ENCODE measurements around the gene CUEDC2.

Gene CUEDC2

GRCh38 chr10:102413053-102413705, 19.2 kb downstream of the CUEDC2 start:
- H3K4me3 ChIP-seq (ENCODE audit: low read depth, low read length) = no peak overlapping the region

GRCh38 chr10:102412293-102412692, 20.1 kb downstream of the CUEDC2 start:
- no peak overlapping the region for H3K4me3 ChIP-seq (ENCODE audit: low read depth, low read length)
- no peak for DNase-seq (ENCODE audit: low read depth)

More at GRCh38 chr10:102413053-102413705, 19.2 kb downstream of the CUEDC2 start:
- DNase-seq (ENCODE audit: low read depth) = no peak

- no peak for DNase-seq (ENCODE audit: low read depth)
- H3K4me3 ChIP-seq (ENCODE audit: low read depth, low read length) = no peak overlapping the region
Observed at GRCh38 chr10:102411341-102412255, 20.8 kb downstream of the CUEDC2 start.

DNA sequence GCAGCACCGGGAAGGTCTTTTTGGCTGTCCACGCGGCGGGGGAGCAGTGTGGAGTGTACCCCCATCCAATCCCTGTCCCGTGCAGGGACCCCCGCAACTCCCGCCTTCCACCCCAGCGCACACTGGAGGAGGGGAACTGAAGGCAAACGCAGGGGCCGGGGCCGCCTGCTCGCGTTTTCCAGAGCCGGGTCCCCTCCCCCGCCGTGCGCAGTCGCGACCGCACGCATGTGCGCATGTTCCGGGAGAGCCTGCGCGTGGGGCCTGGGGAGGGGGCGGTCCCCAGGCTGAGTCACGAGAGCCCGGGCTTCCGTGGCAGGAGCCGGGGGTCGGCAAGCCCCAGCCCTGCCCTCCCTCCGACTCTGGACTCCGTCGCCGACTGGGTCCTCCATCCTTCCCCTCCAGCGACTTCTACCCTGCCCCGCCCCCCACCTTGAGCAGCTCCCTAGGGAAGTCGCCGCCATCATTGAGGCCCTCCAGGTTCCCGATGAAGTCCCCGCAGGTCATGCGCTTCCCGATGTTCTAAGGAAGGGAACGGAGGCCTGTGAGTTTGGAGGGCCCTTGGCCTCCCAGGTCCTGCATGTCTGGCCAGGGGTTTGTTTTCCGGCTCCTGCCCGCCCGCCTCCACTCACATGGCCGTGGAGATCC, 21.8 kb downstream of the CUEDC2 start:
- H3K4me3 ChIP-seq (ENCODE audit: low read depth, low read length) = peak overlapping the region; percentile 55
- DNase-seq (ENCODE audit: low read depth) = no peak

DNA sequence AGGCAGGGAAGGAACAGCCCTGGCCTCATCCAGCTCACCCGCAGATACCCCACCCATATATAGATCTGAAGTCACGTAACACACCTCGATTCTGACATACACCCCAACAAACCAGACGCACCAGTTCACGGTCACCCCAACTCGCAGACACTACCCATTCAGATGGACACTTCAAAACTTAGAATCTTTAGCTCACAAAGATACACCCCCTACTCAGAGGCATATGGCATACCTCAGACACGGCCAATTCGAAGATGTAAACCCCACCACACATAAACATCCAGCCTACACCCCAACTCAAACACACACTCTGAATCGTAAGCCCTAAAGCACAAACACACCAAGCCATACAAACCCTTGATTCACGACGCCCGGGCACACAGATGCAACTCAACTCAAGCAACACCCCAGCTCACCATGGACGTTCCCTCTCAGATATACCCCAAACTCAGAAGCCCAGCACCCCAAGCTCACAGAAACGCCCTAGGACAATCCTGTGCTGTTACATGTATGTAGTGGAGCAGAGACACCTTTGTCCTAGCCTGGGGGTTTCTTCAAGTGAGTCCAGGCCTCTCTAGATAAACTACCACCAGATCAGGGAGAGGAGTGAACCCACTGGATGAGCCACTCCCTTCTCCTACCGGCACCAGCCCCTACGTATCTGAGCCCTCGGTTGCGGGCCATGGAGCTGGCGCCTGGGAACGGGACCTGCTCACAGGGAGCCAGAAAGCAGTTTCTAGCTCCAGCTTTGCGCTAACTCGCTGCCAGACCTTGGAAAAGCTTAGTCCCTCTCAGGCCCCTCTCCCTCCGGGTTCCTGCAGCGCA, 22.6 kb downstream of the CUEDC2 start:
- H3K4me3 ChIP-seq (ENCODE audit: low read depth, low read length) = peak overlapping the region; percentile 55
- no peak for DNase-seq (ENCODE audit: low read depth)

DNA sequence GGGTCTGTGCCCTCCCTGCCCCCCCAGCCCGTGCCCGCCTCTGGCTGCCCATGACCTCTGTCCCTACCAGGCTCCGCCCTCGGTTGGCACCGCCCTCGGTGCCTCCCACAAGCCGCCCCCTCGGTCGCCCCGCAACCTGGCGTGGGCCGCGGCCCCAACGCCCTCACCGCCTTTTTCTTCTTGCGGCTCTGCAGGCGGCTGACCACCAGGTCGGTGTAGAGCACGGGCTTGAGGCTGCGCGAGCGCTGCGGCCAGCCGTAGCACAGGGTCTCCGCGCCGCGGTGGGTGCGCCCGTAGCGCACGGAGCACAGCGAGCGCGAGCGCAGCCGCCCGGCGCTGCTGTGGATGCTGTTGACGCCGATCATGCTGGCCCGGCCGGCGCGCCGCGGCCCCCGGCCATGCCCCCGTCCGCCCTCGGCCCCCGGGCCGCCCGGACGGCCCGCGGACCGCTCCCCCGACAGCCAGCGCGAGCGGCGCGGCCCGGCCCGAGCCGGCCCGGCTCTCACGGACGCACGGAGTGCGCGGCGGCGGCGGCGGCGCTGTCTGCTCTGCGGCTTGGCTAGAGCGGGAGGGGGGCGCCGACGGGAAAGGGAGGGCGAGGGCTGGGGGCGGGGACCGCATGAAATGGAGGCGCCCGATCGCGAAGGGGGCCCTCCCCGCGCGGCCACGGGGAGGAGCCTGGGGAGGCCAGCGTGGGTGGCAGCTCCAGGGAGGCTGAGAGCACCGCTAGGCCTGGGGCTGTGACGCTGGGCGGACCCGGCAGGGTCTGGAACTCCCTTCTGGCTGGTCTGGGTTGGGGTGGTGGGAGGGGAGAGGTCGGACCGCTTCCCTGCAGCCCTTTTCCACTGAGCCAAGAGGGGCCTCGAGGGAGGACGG, 23.4 kb downstream of the CUEDC2 start:
- peak overlapping the region; percentile 55 for H3K4me3 ChIP-seq (ENCODE audit: low read depth, low read length)
- no peak for DNase-seq (ENCODE audit: low read depth)

- peak overlapping the region; percentile 55 for H3K4me3 ChIP-seq (ENCODE audit: low read depth, low read length)
- no peak for DNase-seq (ENCODE audit: low read depth)
Observed at GRCh38 chr10:102408131-102408727, 24.1 kb downstream of the CUEDC2 start.

DNA sequence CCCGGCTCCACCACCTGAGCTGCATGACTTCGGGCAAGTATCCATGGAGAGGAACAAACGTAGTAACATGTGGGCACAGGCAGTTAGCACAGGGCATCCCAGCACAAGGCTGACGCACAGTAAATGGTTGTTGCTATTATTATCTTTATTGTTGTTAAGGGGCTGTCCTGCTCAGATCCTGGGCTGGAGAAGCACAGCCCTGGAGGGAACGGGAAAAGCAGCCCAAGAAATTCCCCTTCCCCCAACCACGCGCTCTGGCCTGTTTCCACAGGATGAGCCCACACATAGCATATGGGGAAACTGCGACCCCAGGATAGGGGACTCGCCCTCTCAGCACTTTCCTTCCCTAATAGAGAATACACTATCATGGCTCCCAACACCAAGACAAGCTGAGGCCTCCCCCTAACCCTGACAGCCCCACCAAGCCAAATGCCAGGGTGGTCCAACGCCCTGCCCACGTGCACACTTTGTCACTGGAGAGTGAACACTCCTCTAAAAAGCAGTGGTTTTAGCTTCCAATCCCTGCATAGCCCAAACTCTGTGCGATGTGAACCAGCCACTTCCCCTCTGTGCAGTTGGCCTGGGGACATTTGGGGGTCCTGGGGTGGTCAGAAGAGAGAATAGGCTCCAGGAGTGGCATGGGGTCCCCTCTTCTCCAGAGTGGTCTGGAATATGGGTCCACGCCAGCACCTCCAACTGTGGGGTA, 24.8 kb downstream of the CUEDC2 start:
- H3K4me3 ChIP-seq (ENCODE audit: low read depth, low read length) = no peak overlapping the region
- DNase-seq (ENCODE audit: low read depth) = no peak

DNA sequence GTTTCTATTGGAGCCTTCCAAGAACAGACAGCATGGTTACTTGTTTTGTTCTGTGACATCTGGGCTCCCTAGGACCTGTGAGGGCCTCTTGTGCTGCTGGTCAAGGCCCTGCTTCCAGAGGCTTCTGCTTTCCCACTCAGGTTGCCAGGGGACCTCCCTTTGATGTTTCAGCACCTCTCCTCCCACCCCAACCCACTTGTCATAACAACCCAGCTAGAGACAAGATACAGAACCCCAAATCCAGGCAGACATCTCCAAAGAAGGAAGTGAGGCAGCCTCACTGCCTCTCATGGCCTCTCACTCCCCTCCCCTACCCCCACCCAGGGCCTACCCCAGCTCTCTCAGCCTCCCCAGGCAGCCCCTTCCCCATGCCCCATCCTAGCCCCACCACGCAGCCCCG, 25.6 kb downstream of the CUEDC2 start:
- no peak for DNase-seq (ENCODE audit: low read depth)
- H3K4me3 ChIP-seq (ENCODE audit: low read depth, low read length) = no peak overlapping the region

GRCh38 chr10:102405632-102406031, 26.7 kb downstream of the CUEDC2 start:
- H3K4me3 ChIP-seq (ENCODE audit: low read depth, low read length) = no peak overlapping the region
- no peak for DNase-seq (ENCODE audit: low read depth)

GRCh38 chr10:102405108-102405571, 27.2 kb downstream of the CUEDC2 start:
- no peak overlapping the region for H3K4me3 ChIP-seq (ENCODE audit: low read depth, low read length)
- DNase-seq (ENCODE audit: low read depth) = no peak

DNA sequence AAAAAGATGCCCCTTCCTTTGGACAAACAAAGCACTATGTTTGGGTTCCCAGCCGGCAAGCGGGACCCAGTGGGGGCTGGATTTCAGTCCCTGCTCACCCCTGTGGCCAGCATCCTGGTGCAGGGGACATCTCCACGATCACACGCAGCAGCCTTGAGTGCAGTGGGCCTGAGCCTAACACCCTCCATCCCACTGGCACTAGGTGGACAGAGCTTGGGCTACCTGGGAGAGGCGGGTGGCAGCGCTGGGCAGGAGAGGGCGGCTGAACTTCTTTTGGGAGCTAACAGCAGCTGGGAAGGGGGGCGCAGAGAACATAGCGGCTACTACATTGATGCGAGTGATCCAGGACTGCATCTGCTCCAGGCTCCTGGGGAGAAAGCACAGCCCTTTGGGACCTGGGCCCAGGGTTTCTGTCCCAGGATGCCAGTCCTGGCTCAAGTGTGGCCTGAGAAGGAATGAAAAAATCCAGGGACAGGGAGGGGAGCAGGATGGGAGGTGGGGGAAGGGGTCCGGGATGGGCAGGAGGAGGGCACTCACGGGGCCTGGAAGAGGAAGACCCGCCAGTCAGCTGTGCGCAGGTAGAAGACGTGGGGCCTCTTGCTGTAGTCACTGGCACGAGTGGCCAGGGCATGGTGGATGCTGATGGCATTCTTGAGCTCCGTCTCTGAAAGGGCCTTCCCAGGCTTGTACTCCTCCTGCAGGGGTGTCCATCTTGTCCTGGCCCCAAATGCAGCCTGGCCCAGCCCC, 27.8 kb downstream of the CUEDC2 start:
- no peak overlapping the region for H3K4me3 ChIP-seq (ENCODE audit: low read depth, low read length)
- DNase-seq (ENCODE audit: low read depth) = no peak

DNA sequence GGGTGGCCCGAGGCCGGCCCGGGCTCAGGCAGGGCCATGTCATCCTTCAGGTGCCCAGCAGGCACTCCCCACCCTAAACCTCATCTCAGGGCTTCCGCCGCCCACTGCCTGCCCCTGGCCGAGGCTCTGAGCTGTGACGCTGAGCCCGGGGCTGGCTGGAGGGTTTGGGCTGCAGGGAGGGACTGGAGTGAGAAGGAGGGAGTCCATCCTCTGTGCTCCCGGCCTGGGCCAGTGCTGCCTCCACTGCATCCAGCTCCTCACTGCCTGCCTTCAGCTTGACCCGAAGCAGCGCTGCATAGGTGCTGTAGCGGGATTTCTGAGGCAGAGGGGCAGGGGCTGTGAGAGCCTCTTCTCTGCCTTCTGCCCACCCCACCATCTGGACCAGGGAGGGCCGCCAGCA, 29.3 kb downstream of the CUEDC2 start:
- no peak for DNase-seq (ENCODE audit: low read depth)

DNA sequence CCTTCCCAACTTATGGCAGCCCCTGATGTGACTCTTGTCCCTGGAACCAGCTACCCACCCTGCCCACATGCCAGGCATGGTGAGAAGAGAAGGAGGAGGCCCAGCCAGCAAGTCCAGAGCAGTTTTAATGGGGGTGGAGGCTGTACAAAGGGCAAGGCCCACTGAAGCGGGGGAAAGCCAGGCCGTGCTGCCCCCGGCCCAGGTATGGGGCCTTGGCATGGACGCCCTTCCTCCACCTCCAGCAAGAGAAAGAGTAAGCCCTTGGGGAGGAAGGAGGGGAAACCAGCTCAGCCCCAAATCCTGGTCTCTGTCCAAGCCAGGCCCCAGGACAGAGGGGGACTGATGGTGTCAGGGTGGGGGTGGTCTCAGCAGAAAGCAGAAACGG, 29.9 kb downstream of the CUEDC2 start:
- no peak for DNase-seq (ENCODE audit: low read depth)
- H3K4me3 ChIP-seq (ENCODE audit: low read depth, low read length) = no peak overlapping the region

More for the DNA sequence above, 29.3 kb downstream of the CUEDC2 start:
- no peak overlapping the region for H3K4me3 ChIP-seq (ENCODE audit: low read depth, low read length)

GRCh38 chr10:102401735-102402511, 30.5 kb downstream of the CUEDC2 start:
- DNase-seq (ENCODE audit: low read depth) = no peak
- H3K4me3 ChIP-seq (ENCODE audit: low read depth, low read length) = no peak overlapping the region

DNA sequence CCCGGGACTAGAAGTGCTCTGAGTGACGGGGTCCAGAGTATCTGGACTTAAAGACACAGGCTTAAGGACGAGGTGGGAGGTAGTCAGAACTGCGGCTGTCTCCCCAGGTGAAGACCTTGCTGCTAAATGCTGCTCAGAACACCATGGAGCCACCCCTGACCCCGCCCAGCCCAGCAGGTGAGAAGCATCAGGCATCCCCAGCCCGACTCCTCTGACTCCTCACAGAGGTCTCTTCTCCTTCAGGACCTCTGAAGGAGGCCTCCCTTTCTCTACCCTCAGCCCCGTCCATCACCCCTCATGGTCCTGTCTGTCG, 31.1 kb downstream of the CUEDC2 start:
- DNase-seq (ENCODE audit: low read depth) = no peak
- no peak overlapping the region for H3K4me3 ChIP-seq (ENCODE audit: low read depth, low read length)
